Esophagus muscularis mucosa (tissue), 4 donors: ENCODE measurements around the gene IFNL4. TPM values are rescaled to one million over a fixed set of nuclear protein-coding genes. Genes with fewer than 3 reads are reported as not detected.
A peak's percentile ranks its signal among the peaks of the same experiment; 100 is the strongest.
"Not testable (repeated sequence)": the region's sequence is repeated elsewhere in the genome, so short reads cannot be mapped to it uniquely, and the experiment has no call there.

Experiments
- DNase-seq: peaks from one replicate; pipeline ENCODE4 v3.0.0-alpha.2; 2017; ENCODE audit errors: extremely low spot score
- H3K27ac ChIP-seq, 4 donors: fragments of 200-600 bp; sonication (generic); replicated peaks in 1 of 4; 1 replicate in 3 of 4; 2 replicates in 1 of 4; pipeline ENCODE4 v1.5.1; 2016 to 2019; ENCODE audit warnings: mild to moderate bottlenecking in 1 of 4
- H3K27me3 ChIP-seq, 4 donors: fragments of 200-600 bp; sonication (generic); one replicate each; pipeline versions ENCODE4 v1.5.1 to v1.6.0; 2016 to 2019
- H3K36me3 ChIP-seq, 4 donors: fragments of 200-600 bp; sonication (generic); one replicate each; pipeline ENCODE4 v1.5.1; 2016 to 2019
- H3K4me1 ChIP-seq, 4 donors: fragments of 200-600 bp; sonication (generic); one replicate each; pipeline ENCODE4 v1.5.1; 2016 to 2019
- H3K4me3 ChIP-seq, 4 donors: fragments of 200-600 bp; sonication (generic); 1 replicate in 2 of 4; 2 replicates in 2 of 4; pipeline ENCODE4 v1.5.1; 2016 to 2019; ENCODE audit warnings: mild to moderate bottlenecking in 4 of 4, moderate library complexity in 1 of 4
- H3K9me3 ChIP-seq, 4 donors: fragments of 200-600 bp; sonication (generic); 1 replicate in 3 of 4; 2 replicates in 1 of 4; pipeline ENCODE4 v1.5.1; 2016 to 2019
- CTCF ChIP-seq, 3 experiments: fragments of 200-600 bp in 2 of 3; fragments of 450-650 bp in 1 of 3; sonication (generic) in 2 of 3; IDR thresholded peaks; one replicate each; pipeline ENCODE4 v1.5.1; 2017 to 2019; ENCODE audit warnings: antibody characterized with exemption in 3 of 3, mild to moderate bottlenecking in 2 of 3, moderate library complexity in 1 of 3
- EP300 ChIP-seq: sonication (generic); formaldehyde crosslinking; IDR thresholded peaks from one replicate; pipeline ENCODE4 v1.6.1; 2017; ENCODE audit warnings: antibody characterized with exemption
- POLR2A ChIP-seq: fragments of 450-650 bp; IDR thresholded peaks from one replicate; pipeline ENCODE4 v1.6.1; 2017; ENCODE audit warnings: antibody characterized with exemption, moderate library complexity, mild to moderate bottlenecking, low read depth
- POLR2AphosphoS5 ChIP-seq, 2 donors: sonication (generic); formaldehyde crosslinking; IDR thresholded peaks; one replicate each; pipeline ENCODE4 v1.6.1; 2017; ENCODE audit warnings: antibody characterized with exemption in 2 of 2
- WGBS: methylation state at CpG from one replicate; pipeline ENCODE4 v1.1.5; 2018; 5-methylcytosine and 5-hydroxymethylcytosine counted together
- intact Hi-C: fragments of 100-400 bp; cut with DNase I; formaldehyde crosslinking; loops from one replicate; pipeline ENCODE4 v1.15.1; 2023
- total RNA-seq, 4 donors: library from RNA; depleted of rRNA; stranded (reverse); fragments of >200 nt; gene quantifications; one replicate each; pipeline versions ENCODE4 v1.1.0 to v1.2.1, GENCODE V29; 2016

Gene IFNL4
- total RNA-seq, 4 donors from 2014 or later = not detected

- intact Hi-C loops = no loop called here
- no peak overlapping the region for H3K27ac ChIP-seq
- TF ChIP-seq EP300 (no peak), POLR2A (no peak), CTCF (IDR thresholded peaks at IDR 0.05) (no peak), POLR2AphosphoS5 (IDR thresholded peaks at IDR 0.05) (no peak)
- no peak overlapping the region for H3K4me3 ChIP-seq
- WGBS = 87% methylated on average over 4 of the region's 5 CpGs
- H3K27me3 ChIP-seq = peaks cover 0 to 66% (median 23%) of the 10 kb centered on the region in 4 donors
- H3K9me3 ChIP-seq = no peaks in the 10 kb centered on the region
- DNase-seq = no peak
- H3K4me1 ChIP-seq = peaks cover 11 to 18% (median 14%) of the 10 kb centered on the region in 4 donors
- H3K36me3 ChIP-seq = no peaks in the 10 kb centered on the region
Observed at GRCh38 chr19:39251081-39251480, 2.4 kb upstream of the IFNL4 start.

- Histone ChIP-seq H3K27me3 (peaks cover 0 to 74% (median 23%) of the 10 kb centered on the region in 4 donors), H3K4me3 (peak overlapping the region; percentile 2 to 27 (median 22)), H3K27ac (no peak overlapping the region), H3K4me1 (peaks cover 11 to 18% (median 14%) of the 10 kb centered on the region in 4 donors), H3K36me3 (no peaks in the 10 kb centered on the region), H3K9me3 (no peaks in the 10 kb centered on the region)
- no peak for DNase-seq
- TF ChIP-seq CTCF (IDR thresholded peaks at IDR 0.05) (no peak), POLR2AphosphoS5 (IDR thresholded peaks at IDR 0.05) (no peak), POLR2A (no peak), EP300 (no peak)
- intact Hi-C loops = no loop called here
- 15% methylated on average over 19 of the region's 92 CpGs for WGBS
Observed at GRCh38 chr19:39247701-39248664, 673 bp downstream of the IFNL4 start.

GRCh38 chr19:39246951-39247669, 1.5 kb downstream of the IFNL4 start:
- 29% methylated on average over 16 of the region's 42 CpGs for WGBS
- intact Hi-C loops = no loop called here
- H3K27me3 ChIP-seq = peaks cover 0 to 74% (median 23%) of the 10 kb centered on the region in 4 donors

GRCh38 chr19:39245166-39245565, 3.5 kb downstream of the IFNL4 start:
- Histone ChIP-seq H3K4me1 (peaks cover 11 to 18% (median 14%) of the 10 kb centered on the region in 4 donors), H3K27me3 (peaks cover 0 to 67% (median 23%) of the 10 kb centered on the region in 4 donors)
- H3K27ac ChIP-seq, H3K36me3 ChIP-seq, H3K9me3 ChIP-seq, intact Hi-C loops, DNase-seq, H3K4me3 ChIP-seq: not testable (repeated sequence)
- WGBS = no CpG with 5 or more reads among the region's 1 CpG

More at GRCh38 chr19:39246951-39247669, 1.5 kb downstream of the IFNL4 start:
- Histone ChIP-seq H3K27ac (no peak overlapping the region), H3K36me3 (no peaks in the 10 kb centered on the region), H3K4me3 (peak overlapping the region; percentile 2 to 27 (median 22)), H3K9me3 (no peaks in the 10 kb centered on the region), H3K4me1 (peaks cover 11 to 18% (median 14%) of the 10 kb centered on the region in 4 donors)
- no peak for DNase-seq
- TF ChIP-seq CTCF (IDR thresholded peaks at IDR 0.05) = no peak
- TF ChIP-seq POLR2A = no peak
- TF ChIP-seq EP300 = no peak
- TF ChIP-seq POLR2AphosphoS5 (IDR thresholded peaks at IDR 0.05) = no peak

GRCh38 chr19:39244410-39245100, 4.1 kb downstream of the IFNL4 start, which contains the start of gene IFNL3:
TSS of gene IFNL3 (minus strand) at chr19:39245006. CDS start at chr19:39244967, 39 bp downstream.
- H3K9me3 ChIP-seq, H3K36me3 ChIP-seq, DNase-seq, H3K4me3 ChIP-seq, intact Hi-C loops, H3K27ac ChIP-seq: not testable (repeated sequence)
- WGBS = 83% methylated on average over 7 of the region's 12 CpGs
- Histone ChIP-seq H3K27me3 (peaks cover 0 to 67% (median 23%) of the 10 kb centered on the region in 4 donors), H3K4me1 (peaks cover 11 to 18% (median 14%) of the 10 kb centered on the region in 4 donors)

GRCh38 chr19:39243741-39244140, 4.9 kb downstream of the IFNL4 start:
- intact Hi-C loops, H3K4me3 ChIP-seq, H3K27ac ChIP-seq, DNase-seq, H3K36me3 ChIP-seq, H3K9me3 ChIP-seq: not testable (repeated sequence)
- Histone ChIP-seq H3K4me1 (peaks cover 11 to 18% (median 14%) of the 10 kb centered on the region in 4 donors), H3K27me3 (peaks cover 0 to 62% (median 19%) of the 10 kb centered on the region in 4 donors)
- WGBS = 66% methylated on average over 8 of the region's 13 CpGs
